Raji (cell line): ENCODE data around the gene C2orf78.

Source experiments
- POLR2A ChIP-seq: IDR thresholded peaks from 2 replicates; pipeline ENCODE4 v1.6.1; 2011; ENCODE audit warnings: low read depth, low read length, control low read depth; ENCODE audit not compliant: insufficient read depth

C2orf78 gene

DNA sequence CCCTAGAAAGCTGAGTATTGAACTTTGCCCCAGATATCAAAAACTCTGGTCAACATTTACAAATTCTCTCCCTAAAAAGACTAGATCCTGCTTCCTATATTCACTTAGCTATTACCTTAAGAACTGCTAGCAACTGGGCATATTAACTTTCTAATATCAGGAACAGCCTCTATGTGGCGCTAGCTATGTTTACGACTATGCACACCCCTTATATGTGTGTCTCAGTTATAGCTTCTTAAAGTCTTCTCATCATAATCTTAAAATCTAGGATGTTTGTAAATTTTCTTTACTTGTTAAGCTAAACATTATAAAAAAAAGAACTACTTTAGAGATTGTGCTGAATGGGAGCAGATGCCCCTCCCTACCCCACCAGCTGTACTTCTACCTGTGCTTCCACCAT is 43.0 kb downstream of the C2orf78 start:
- no peak for TF ChIP-seq POLR2A

DNA sequence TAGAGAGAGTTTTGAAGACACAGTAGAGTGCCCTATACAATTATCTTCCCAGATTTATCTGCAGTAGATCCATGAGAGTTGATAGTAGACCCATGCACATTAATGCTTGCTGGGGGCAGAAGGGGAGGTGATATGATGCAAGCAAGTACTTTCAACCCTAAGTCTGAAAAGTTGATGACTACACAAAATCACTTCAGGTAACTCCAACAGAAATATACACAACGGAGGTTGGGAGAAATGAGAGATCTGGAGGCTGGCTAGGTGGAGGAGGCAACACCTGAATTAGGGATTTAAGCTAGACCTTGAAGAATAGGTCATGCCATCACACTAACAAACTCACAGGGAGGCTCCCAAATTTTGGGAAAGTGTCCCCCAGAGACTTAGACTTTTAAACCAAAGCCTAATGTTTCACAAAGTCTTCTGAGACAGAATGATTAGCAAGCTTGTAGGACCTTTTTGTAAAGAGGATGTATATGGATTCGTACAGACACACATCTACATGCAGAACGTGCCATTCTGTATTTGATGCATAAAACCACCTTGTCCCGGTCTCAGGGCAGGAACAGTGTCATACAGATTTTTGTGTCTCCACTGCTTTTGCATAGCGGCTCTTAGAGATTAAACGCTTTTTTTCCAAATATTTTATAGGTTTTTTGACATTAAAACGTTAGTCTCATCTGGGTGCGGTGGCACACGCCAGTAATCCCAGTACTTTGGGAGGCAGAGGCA is 43.8 kb downstream of the C2orf78 start:
- TF ChIP-seq POLR2A, result no peak

DNA sequence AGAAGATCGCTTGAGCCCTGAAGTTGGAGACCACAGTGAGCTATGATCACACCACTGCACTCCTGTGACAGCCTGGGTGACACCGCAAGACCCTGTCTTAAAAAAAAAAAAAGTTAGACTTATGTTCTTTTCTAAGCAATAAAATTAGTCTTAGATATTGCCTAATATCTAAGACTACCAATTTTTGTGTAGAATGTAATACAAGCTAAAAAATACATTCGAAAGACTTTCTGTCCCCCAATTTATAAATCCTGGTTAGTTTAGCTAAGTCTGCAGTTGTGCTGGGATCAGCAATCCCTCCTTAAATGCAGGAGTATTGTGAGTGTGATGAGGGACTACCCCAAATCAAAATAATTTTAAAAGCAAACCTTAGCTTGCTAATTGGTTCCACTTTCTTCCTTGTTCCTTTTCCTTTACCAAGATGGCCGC is 44.4 kb downstream of the C2orf78 start:
- TF ChIP-seq POLR2A, result no peak

DNA sequence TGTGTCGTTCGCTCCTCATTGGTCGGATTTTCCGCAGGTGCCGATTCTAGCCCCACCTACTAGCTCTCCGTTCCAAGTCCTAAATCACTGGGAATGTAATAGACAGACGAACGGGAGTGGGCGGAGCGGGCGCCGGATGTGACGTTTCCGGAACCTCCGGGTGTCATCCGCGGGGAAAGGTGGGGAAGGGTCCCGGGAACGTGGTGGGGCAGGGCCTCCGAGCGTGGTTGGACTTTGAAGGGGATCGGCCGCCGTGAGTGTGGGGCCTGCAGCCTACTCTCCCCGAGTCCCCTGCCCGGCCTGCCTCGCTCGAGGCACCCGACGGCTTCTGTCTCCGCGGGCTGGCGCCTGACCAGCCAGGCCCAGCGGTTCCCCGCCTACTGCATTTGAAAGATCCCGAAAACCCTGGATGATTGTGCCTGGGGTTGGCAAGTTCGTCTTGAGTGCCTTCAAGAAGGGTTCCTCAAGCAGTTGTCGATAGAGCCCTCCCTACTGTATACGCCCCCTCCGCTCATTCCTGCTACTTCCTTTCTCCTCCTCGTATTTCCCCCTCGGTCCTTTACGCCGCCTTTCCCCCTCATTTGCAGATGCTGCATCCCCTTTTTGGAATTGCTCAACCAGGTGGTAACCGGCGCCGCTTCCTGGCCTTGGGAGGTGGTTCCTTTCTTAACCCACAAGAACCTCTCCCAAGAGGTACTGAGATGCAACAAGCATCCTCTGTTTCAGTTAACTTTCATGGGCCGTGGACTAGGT is 45.0 kb downstream of the C2orf78 start, which contains the start of gene STAMBP:
Gene STAMBP, plus strand, starts transcription at position 144 of the 753 bp plus-strand sequence. CDS start 1,896 bp downstream, outside the sequence.
- peak; percentile 85 for TF ChIP-seq POLR2A

DNA sequence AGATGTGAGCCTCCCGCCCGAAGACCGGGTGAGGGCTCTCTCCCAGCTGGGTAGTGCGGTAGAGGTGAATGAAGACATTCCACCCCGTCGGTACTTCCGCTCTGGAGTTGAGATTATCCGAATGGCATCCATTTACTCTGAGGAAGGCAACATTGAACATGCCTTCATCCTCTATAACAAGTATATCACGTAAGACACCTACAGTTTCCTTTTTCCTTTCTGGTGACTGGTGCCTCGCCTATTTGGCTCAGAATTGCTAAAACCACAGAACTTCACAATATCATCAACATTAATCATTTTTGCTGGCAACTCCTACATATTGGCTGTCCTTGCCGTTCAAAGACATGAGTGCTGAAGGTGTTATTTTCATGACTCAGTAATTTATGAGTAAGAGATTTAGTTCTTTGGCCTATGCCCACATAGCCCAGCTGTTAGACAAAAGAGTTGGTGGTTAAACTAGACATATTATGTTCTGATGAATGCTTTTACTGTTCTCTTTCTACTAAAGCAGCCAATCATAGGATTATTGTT is 47.0 kb downstream of the C2orf78 start:
- no peak for TF ChIP-seq POLR2A

DNA sequence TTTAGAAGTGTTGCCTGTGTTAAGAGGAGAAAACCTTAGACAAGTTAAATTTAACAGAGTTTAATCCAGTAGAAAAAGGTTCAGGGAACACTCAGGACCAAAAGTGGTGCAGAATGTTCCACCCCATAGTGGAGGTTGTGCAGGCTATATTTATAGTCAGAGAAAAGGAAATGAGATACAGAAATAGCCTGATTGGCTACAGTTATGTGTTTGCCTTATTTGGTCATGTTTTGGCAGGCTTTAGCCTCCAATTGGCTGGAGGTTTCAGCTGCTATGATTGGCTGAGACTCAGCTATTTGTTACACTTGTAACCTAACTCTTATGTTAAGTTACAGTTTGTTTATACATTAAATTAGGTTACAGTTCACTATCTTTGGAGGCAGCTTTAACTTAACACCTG is 48.9 kb downstream of the C2orf78 start:
- no peak for TF ChIP-seq POLR2A

DNA sequence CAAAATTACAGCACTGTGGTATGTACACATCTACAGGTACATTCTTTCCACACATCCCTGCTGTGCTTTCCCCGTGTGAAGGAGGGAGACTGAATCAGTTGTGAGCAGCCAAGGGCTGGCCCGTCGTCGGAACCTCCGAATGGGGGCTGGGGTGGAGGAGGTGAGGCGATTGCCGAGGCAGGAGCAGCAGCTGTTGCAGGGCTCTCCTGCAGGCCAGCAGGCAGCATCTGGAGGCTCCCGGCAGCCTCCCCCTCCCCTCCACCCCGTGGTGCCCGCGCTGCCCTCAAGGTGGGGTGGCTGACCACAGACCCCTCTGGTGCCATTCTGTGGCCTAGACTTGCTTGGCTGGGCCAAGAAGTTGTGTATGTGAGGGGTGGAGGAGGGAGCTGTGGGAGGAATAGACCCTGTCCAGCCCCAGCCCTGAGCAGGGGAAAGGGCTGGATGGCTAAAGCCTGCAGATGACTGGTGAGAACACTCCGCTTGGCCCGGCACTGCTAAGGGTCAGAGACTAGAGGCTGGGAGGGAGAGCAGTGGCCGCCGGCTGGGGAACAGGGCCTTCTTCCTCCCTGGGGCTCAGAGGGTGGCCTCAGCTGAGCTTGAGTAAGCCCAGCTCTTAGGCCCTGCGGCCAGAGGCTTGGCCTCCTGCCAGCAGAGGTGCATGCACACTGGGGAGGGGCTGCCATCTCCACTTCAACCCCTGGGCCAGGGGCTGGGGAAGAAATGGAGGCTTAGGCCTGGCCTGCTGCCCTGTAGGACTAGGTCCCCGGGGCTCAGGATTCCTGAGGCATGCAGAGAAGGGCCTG is 52.4 kb downstream of the C2orf78 start:
- no peak for TF ChIP-seq POLR2A

DNA sequence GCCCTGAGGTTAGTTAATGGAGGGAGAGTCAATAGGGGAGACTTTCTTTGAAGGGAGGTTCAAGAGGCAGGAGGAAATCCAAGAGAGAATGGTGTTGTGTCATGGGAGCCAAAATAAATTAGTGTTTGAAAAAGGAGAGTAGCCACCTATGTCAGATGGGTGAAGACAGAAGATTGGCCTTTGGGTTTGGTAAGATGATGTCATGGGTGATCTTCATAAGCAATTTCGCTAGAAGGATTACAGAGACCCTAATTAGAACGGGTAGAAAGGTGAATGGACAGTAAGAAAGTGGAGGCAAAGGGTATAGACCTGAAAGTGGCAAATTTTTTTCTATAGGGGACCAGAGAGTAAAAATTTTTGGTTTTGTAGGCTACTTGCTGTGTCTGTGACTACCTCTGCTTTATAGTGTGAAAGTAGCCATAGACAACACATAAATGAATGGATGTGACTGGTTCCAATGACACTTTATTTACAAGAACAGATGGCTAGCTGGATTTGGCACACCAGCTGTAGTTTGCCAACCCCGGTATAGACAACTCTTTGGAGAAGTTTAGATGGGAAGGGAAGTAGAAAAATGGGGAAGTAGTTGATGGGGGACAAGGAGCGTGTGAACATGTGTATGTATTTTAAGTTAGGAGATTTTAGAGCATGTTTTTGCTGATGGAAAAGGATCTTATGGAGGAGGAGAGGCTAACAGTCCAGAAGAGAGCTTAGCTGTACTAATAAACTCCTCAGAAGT is 54.0 kb downstream of the C2orf78 start:
- TF ChIP-seq POLR2A, result no peak

DNA sequence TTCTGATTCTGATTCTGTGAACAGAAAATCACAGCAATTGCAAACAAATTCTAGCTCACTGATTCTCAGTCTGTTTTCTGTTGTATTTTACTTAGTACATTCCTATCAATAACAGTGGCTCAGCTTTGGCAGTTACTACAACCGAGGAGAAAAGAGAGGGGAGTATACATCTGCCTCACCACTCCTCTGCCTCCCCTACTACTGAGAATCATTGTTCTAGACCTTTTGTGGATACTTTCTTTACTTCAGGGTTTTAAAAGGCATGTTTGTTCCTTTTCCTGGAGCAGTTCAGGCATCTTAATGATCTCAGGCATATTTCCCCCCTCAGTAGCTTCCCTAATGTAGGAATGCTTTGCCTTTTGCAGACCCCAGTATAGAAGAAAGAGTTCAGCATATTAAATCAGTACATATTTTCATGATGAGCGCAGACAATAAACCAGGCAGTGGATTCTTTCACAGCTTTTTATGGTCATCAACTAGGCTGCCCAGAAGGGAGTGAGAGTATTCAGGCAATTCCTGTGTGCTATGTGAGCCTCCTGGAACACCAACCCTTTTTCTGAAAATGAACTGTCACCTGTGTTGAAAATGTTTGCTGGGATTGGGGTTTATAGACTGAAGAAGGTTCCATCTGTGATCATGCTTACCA is 55.0 kb downstream of the C2orf78 start:
- TF ChIP-seq POLR2A, result no peak

DNA sequence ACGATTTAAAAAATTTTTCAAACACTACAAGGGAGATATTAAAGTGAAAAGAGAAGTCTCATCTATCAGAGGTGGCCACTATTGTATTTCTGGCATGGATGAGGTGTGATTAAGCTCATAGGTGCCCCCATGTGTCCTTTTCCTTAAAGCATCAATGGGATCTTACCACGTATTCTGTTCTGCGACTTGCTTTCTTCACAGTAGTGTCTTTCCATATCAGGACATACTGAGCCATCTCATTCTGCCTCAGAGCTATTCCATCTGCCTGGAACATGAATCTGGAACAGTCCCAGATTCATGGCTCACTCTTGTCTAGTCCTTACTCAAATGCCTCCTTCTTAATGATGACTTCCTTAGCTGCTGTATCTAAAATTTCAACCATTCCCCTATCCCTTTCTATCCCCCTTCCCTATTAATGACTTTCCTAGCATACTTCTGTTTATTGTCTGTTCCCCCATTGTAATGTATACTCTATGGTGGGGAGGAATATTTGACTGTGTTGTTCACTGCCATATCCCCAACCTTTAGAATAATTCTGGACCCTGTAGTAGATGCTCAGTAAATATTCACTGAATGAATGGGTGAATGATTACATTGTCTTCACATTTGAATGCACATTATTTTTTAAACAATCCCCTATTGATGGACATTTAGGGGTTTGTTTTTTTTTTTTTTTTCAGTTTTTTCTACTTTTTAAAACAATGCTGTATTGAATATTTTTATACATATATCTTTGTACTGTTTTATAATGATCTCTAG is 55.8 kb downstream of the C2orf78 start:
- TF ChIP-seq POLR2A, result no peak

DNA sequence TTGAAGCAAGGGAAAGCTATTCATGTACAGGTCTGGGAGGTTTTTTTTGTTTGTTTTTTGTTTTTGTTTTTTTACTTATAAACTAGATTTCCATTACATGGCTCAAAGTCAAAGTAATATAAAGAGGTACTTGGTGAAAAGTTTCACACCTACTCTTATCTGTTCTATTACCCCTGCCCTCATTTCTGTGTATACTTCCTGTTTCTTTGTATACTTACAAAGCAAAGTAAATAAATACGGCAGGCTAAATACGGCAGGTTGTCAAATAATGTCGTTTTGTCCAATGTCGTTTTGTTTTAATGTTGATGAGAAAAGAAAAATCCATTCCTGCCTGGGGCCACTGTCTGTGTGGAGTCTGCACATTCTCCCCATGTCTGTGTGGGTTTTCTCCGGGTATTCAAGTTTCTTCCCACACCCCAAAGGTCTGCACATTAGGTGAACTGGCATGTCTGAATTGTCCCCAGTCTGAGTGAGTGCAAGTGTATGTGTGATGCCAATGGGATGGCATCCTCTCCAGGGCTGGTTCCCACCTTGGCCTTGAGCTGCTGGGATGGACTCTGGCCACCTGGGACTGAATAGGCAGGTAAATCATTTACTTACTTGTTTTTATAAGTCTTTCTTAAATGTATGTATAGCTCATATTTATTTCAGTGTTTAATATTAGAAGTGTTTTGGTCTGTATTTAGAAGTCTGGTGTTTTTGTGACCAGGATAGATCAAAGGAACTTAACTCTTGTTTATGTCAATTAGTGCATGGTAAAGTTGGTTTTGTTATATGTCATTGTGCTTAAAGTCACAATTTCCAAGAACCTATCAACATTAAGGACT is 58.1 kb downstream of the C2orf78 start:
- TF ChIP-seq POLR2A, result no peak

DNA sequence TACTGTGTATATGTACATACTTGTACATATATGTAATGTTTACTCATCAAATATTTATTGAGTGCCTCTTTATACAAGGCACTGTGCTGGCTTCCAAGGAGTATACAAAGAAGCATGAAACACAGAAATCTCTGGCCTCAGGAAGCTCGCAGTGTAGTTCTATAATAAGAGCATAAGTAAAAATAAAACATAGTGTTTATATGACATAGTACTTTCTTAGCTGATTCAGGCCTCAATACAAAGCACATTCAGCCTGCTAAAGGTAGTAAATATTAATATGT is 58.7 kb downstream of the C2orf78 start:
- TF ChIP-seq POLR2A, result no peak

DNA sequence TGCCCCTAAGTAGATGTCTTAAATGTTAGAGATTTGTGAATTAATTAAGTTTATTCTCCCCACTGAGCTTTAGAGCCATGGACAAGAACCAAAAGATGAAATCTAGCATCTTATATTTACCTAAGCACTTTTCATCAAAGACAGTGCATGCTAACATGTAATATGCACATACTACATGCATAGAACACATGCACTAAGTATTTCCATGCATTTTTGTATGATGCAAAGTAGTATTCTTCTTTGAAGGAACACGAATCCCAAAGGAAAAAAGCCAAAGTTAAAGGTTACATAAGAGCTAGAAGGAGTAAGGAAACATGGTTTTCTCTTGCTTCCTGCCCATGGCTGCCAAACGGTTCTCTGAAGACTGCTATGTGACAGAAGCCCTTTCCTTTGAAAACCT is 60.1 kb downstream of the C2orf78 start:
- no peak for TF ChIP-seq POLR2A

DNA sequence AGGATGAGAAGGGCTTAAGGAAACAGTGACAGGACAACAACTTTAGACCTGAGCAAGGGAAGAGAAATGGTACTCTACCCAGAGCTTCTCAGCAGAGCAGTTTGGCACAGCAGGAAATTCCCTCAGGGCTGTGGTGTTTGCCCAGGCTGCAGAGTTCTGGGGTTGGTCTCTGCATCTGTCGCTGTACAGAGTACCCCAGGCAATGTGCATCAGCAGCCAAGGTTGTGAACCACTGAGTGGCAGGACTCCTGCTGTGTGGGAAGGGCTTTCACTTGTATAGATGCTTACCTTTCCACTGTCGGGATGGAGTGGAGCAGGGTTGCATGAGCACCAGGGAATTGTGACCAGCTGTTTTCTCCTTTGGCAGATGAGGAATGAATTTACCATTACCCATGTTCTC is 66.0 kb downstream of the C2orf78 start:
- TF ChIP-seq POLR2A, result no peak
